ENCODE results near the gene NUCB2. TPM values are rescaled to one million over a fixed set of nuclear protein-coding genes. Genes with fewer than 3 reads are reported as not detected.
"Not testable (repeated sequence)": the region's sequence is repeated elsewhere in the genome, so short reads cannot be mapped to it uniquely, and the experiment has no call there.

The NUCB2 gene
- 64.3 and 87.9 TPM in 2 replicates for total RNA-seq (2014; rRNA removed; shearing (Covaris generic); ENCODE audit: low replicate concordance)

- Histone ChIP-seq H3K4me2 (ENCODE audit: low read depth, low read length, poor library complexity, severe bottlenecking) (peak within 1 kb of the TSS; percentile 75), H3K9ac (ENCODE audit: low read length) (peak within 1 kb of the TSS; percentile 81), H3K4me1 (ENCODE audit: low read length) (peaks cover 16% of the 10 kb centered on the region), H3K9me3 (ENCODE audit: low read length) (no peaks in the 10 kb centered on the region), H3K79me2 (ENCODE audit: low read length) (peaks cover 44% of the 10 kb centered on the region), H3K4me3 (ENCODE audit: low read length) (peak within 1 kb of the TSS; percentile 95), H3K27me3 (ENCODE audit: low read length) (no peaks in the 10 kb centered on the region), H2AFZ (ENCODE audit: low read length) (peak within 1 kb of the TSS; percentile 85), H3K27ac (ENCODE audit: low read length) (peak within 1 kb of the TSS; percentile 50), H4K20me1 (ENCODE audit: insufficient read depth, low read depth, low read length) (no peaks in the 10 kb centered on the region), H3K36me3 (ENCODE audit: insufficient read depth, low read length) (no peaks in the 10 kb centered on the region), H3K9me2 (replicated peaks; ENCODE audit: insufficient read depth, low read length) (no peaks in the 10 kb centered on the region)
- DNase-seq: peak; percentile 99
Measured at GRCh38 chr11:17276236-17277023, at the start of gene NUCB2. Gene NUCB2 (plus strand): TSS chr11:17276739. CDS start chr11:17295324, 18,585 bp downstream.

- H3K9me2 ChIP-seq (replicated peaks; ENCODE audit: insufficient read depth, low read length); H2AFZ ChIP-seq (ENCODE audit: low read length); DNase-seq; H3K27ac ChIP-seq (ENCODE audit: low read length); H3K79me2 ChIP-seq (ENCODE audit: low read length); H3K9ac ChIP-seq (ENCODE audit: low read length); H3K4me3 ChIP-seq (ENCODE audit: low read length); H3K4me1 ChIP-seq (ENCODE audit: low read length); H3K36me3 ChIP-seq (ENCODE audit: insufficient read depth, low read length); H4K20me1 ChIP-seq (ENCODE audit: insufficient read depth, low read depth, low read length); H3K27me3 ChIP-seq (ENCODE audit: low read length); H3K9me3 ChIP-seq (ENCODE audit: low read length); H3K4me2 ChIP-seq (ENCODE audit: low read depth, low read length, poor library complexity, severe bottlenecking): not testable (repeated sequence)
Measured at GRCh38 chr11:17228186-17228925, 48.2 kb upstream of the NUCB2 start.

- H3K9ac ChIP-seq (ENCODE audit: low read length): no peak overlapping the region
- no peaks in the 10 kb centered on the region for H3K9me3 ChIP-seq (ENCODE audit: low read length)
- H3K4me1 ChIP-seq (ENCODE audit: low read length): peaks cover 4% of the 10 kb centered on the region
- H3K27me3 ChIP-seq (ENCODE audit: low read length): no peaks in the 10 kb centered on the region
- no peak for DNase-seq
- H3K36me3 ChIP-seq (ENCODE audit: insufficient read depth, low read length): no peaks in the 10 kb centered on the region
- H3K4me3 ChIP-seq (ENCODE audit: low read length): no peak overlapping the region
- H3K27ac ChIP-seq (ENCODE audit: low read length): no peak overlapping the region
- H3K4me2 ChIP-seq (ENCODE audit: low read depth, low read length, poor library complexity, severe bottlenecking): no peak overlapping the region
- H3K9me2 ChIP-seq (replicated peaks; ENCODE audit: insufficient read depth, low read length): no peaks in the 10 kb centered on the region
- no peaks in the 10 kb centered on the region for H3K79me2 ChIP-seq (ENCODE audit: low read length)
- no peaks in the 10 kb centered on the region for H4K20me1 ChIP-seq (ENCODE audit: insufficient read depth, low read depth, low read length)
- no peak overlapping the region for H2AFZ ChIP-seq (ENCODE audit: low read length)
Measured at GRCh38 chr11:17229481-17230152, 46.9 kb upstream of the NUCB2 start.

- no peak for DNase-seq
- no peak overlapping the region for H3K9ac ChIP-seq (ENCODE audit: low read length)
Measured at GRCh38 chr11:17230867-17231851, 45.4 kb upstream of the NUCB2 start.

GRCh38 chr11:17233101-17233500 lies 43.4 kb upstream of the NUCB2 start:
- H4K20me1 ChIP-seq (ENCODE audit: insufficient read depth, low read depth, low read length): no peaks in the 10 kb centered on the region
- H3K79me2 ChIP-seq (ENCODE audit: low read length): no peaks in the 10 kb centered on the region
- H3K27me3 ChIP-seq (ENCODE audit: low read length): no peaks in the 10 kb centered on the region
- H3K9me2 ChIP-seq (replicated peaks; ENCODE audit: insufficient read depth, low read length): no peaks in the 10 kb centered on the region
- no peak overlapping the region for H3K9ac ChIP-seq (ENCODE audit: low read length)
- no peak overlapping the region for H2AFZ ChIP-seq (ENCODE audit: low read length)
- no peak overlapping the region for H3K27ac ChIP-seq (ENCODE audit: low read length)
- no peaks in the 10 kb centered on the region for H3K9me3 ChIP-seq (ENCODE audit: low read length)
- H3K4me1 ChIP-seq (ENCODE audit: low read length): peaks cover 4% of the 10 kb centered on the region
- H3K4me3 ChIP-seq (ENCODE audit: low read length): no peak overlapping the region
- no peak overlapping the region for H3K4me2 ChIP-seq (ENCODE audit: low read depth, low read length, poor library complexity, severe bottlenecking)
- no peaks in the 10 kb centered on the region for H3K36me3 ChIP-seq (ENCODE audit: insufficient read depth, low read length)
- DNase-seq: no peak

More at GRCh38 chr11:17230867-17231851, 45.4 kb upstream of the NUCB2 start:
- no peak overlapping the region for H3K27ac ChIP-seq (ENCODE audit: low read length)
- H3K27me3 ChIP-seq (ENCODE audit: low read length): no peaks in the 10 kb centered on the region
- no peak overlapping the region for H3K4me2 ChIP-seq (ENCODE audit: low read depth, low read length, poor library complexity, severe bottlenecking)
- H4K20me1 ChIP-seq (ENCODE audit: insufficient read depth, low read depth, low read length): no peaks in the 10 kb centered on the region
- no peaks in the 10 kb centered on the region for H3K9me3 ChIP-seq (ENCODE audit: low read length)
- no peak overlapping the region for H2AFZ ChIP-seq (ENCODE audit: low read length)
- H3K79me2 ChIP-seq (ENCODE audit: low read length): no peaks in the 10 kb centered on the region
- no peak overlapping the region for H3K4me3 ChIP-seq (ENCODE audit: low read length)
- peaks cover 4% of the 10 kb centered on the region for H3K4me1 ChIP-seq (ENCODE audit: low read length)
- H3K9me2 ChIP-seq (replicated peaks; ENCODE audit: insufficient read depth, low read length): no peaks in the 10 kb centered on the region
- no peaks in the 10 kb centered on the region for H3K36me3 ChIP-seq (ENCODE audit: insufficient read depth, low read length)

GRCh38 chr11:17238377-17238776 lies 38.2 kb upstream of the NUCB2 start:
- Histone ChIP-seq H3K79me2 (ENCODE audit: low read length) (no peaks in the 10 kb centered on the region), H4K20me1 (ENCODE audit: insufficient read depth, low read depth, low read length) (no peaks in the 10 kb centered on the region), H3K36me3 (ENCODE audit: insufficient read depth, low read length) (no peaks in the 10 kb centered on the region), H3K27ac (ENCODE audit: low read length) (no peak overlapping the region), H2AFZ (ENCODE audit: low read length) (no peak overlapping the region), H3K9ac (ENCODE audit: low read length) (no peak overlapping the region), H3K4me1 (ENCODE audit: low read length) (no peaks in the 10 kb centered on the region), H3K9me2 (replicated peaks; ENCODE audit: insufficient read depth, low read length) (no peaks in the 10 kb centered on the region), H3K4me3 (ENCODE audit: low read length) (no peak overlapping the region), H3K9me3 (ENCODE audit: low read length) (no peaks in the 10 kb centered on the region), H3K4me2 (ENCODE audit: low read depth, low read length, poor library complexity, severe bottlenecking) (no peak overlapping the region), H3K27me3 (ENCODE audit: low read length) (no peaks in the 10 kb centered on the region)
- DNase-seq: no peak

GRCh38 chr11:17239927-17240326 lies 36.6 kb upstream of the NUCB2 start:
- not testable (repeated sequence) for H2AFZ ChIP-seq (ENCODE audit: low read length); H3K27ac ChIP-seq (ENCODE audit: low read length); H3K9ac ChIP-seq (ENCODE audit: low read length); H3K36me3 ChIP-seq (ENCODE audit: insufficient read depth, low read length); H3K4me2 ChIP-seq (ENCODE audit: low read depth, low read length, poor library complexity, severe bottlenecking); H3K4me3 ChIP-seq (ENCODE audit: low read length); DNase-seq; H3K79me2 ChIP-seq (ENCODE audit: low read length); H3K4me1 ChIP-seq (ENCODE audit: low read length); H3K9me2 ChIP-seq (replicated peaks; ENCODE audit: insufficient read depth, low read length); H4K20me1 ChIP-seq (ENCODE audit: insufficient read depth, low read depth, low read length); H3K27me3 ChIP-seq (ENCODE audit: low read length); H3K9me3 ChIP-seq (ENCODE audit: low read length)
